HepG2 (cell line): ENCODE measurements around the gene KANSL1L. TPM values are rescaled to one million over a fixed set of nuclear protein-coding genes. Genes with fewer than 3 reads are reported as not detected.

Experiments
- AHDC1 ChIP-seq: sonication (generic); formaldehyde crosslinking; IDR thresholded peaks from 2 replicates; pipeline ENCODE4 v1.5.1; 2020; ENCODE audit warnings: mild to moderate bottlenecking, missing genetic modification reagents, borderline replicate concordance
- GLI4 ChIP-seq: sonication (generic); formaldehyde crosslinking; IDR thresholded peaks from 2 replicates; pipeline ENCODE4 v1.5.1; 2020; ENCODE audit warnings: missing genetic modification reagents, mild to moderate bottlenecking, moderate library complexity, borderline replicate concordance
- MYPOP ChIP-seq: sonication (generic); formaldehyde crosslinking; IDR thresholded peaks from 2 replicates; pipeline ENCODE4 v1.8.1; 2023; ENCODE audit warnings: mild to moderate bottlenecking, moderate library complexity, missing genetic modification reagents
- RNF2 ChIP-seq: fragments of 450-650 bp; conservative IDR thresholded peaks from 2 replicates; pipeline ENCODE4 v1.6.1; 2016; ENCODE audit warnings: low read depth
- U2AF2 ChIP-seq: fragments of 200-400 bp; formaldehyde crosslinking; IDR thresholded peaks from 2 replicates; pipeline ENCODE4 v1.6.1; 2017; ENCODE audit warnings: low read depth, mild to moderate bottlenecking, low read length
- ZBTB7A ChIP-seq: sonication (generic); formaldehyde crosslinking; IDR thresholded peaks from 2 replicates; pipeline ENCODE4 v1.8.0; 2022; ENCODE audit warnings: mild to moderate bottlenecking, missing genetic modification reagents
- ZNF121 ChIP-seq: sonication (generic); formaldehyde crosslinking; IDR thresholded peaks from 2 replicates; pipeline ENCODE4 v1.5.0; 2020; ENCODE audit warnings: mild to moderate bottlenecking, missing genetic modification reagents
- ZNF644 ChIP-seq: IDR thresholded peaks from 2 replicates; pipeline ENCODE4 v1.6.1; 2016; ENCODE audit warnings: low read depth
- ZNF839 ChIP-seq: sonication (generic); formaldehyde crosslinking; IDR thresholded peaks from 2 replicates; pipeline ENCODE4 v1.4.0; 2020; ENCODE audit warnings: missing genetic modification reagents, mild to moderate bottlenecking, borderline replicate concordance
- polyA plus RNA-seq, 8 experiments: library from polyadenylated mRNA; depleted of rRNA in 3 of 8; stranded (reverse) in 7 of 8; unstranded in 1 of 8; fragments of >200 nt; fragmentation: Illumina TruSeq in 4 of 8; extraction: Trizol in 4 of 8; gene quantifications; 2 replicates each; pipeline versions ENCODE4 v1.2.1 to v1.2.3, GENCODE V29; 2011 to 2016; ENCODE audit warnings: low read depth in 4 of 8, missing spikeins in 1 of 8, mixed read lengths in 1 of 8; ENCODE audit not compliant: insufficient read depth in 1 of 8
- total RNA-seq, 5 experiments: library from RNA; depleted of rRNA; stranded (reverse); fragments of >200 nt; fragmentation: Illumina TruSeq; extraction: Trizol; gene quantifications; 2 replicates each; pipeline ENCODE4 v1.2.3, GENCODE V29; 2016; ENCODE audit warnings: low read depth in 1 of 5
- TF ChIP-seq, protein P1 (sequence below): sonication (generic); formaldehyde crosslinking; IDR thresholded peaks from 2 replicates; pipeline ENCODE4 v1.5.1; 2020; ENCODE audit warnings: mild to moderate bottlenecking, missing genetic modification reagents
- TF ChIP-seq, protein P2 (sequence below): sonication (generic); formaldehyde crosslinking; conservative IDR thresholded peaks from 2 replicates; pipeline ENCODE4 v1.4.0; 2020; ENCODE audit warnings: missing genetic modification reagents

Gene KANSL1L
- total and polyA plus RNA-seq, 2 of the 13 experiments (the other 11 are each of a cell fraction or from before 2014, with no cell fraction given) = 5.4 to 10.3 TPM

DNA sequence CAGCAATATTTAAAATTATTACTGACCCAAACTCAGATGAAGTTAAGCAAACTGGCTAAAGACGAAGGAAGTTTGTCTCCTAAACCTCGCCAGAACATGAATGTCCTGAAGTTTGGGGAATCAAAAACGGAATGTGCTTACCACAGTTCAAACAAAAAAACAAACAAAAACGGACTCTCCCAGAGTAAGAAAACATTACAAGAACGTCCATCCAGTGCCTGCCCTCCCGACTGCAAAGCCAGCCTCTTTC lies 1.1 kb downstream of the KANSL1L start (continued):
- no peak for TF ChIP-seq ZNF644 (CRISPR knock-in tag)
- peak; percentile 77; the same call in 1 of the 2 replicates for TF ChIP-seq AHDC1
- TF ChIP-seq, protein P1, sequence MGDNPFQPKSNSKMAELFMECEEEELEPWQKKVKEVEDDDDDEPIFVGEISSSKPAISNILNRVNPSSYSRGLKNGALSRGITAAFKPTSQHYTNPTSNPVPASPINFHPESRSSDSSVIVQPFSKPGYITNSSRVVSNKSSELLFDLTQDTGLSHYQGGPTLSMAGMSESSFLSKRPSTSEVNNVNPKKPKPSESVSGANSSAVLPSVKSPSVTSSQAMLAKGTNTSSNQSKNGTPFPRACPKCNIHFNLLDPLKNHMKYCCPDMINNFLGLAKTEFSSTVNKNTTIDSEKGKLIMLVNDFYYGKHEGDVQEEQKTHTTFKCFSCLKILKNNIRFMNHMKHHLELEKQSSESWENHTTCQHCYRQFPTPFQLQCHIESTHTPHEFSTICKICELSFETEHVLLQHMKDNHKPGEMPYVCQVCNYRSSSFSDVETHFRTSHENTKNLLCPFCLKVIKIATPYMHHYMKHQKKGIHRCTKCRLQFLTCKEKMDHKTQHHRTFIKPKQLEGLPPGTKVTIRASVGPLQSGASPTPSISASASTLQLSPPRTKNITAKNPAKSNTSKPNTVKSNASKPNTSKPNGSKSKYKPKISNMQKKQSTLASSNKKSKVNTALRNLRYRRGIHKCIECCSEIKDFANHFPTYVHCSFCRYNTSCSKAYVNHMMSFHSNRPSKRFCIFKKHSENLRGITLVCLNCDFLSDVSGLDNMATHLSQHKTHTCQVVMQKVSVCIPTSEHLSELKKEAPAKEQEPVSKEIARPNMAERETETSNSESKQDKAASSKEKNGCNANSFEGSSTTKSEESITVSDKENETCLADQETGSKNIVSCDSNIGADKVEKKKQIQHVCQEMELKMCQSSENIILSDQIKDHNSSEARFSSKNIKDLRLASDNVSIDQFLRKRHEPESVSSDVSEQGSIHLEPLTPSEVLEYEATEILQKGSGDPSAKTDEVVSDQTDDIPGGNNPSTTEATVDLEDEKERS (CRISPR knock-in tag) = no peak
- 0 out of 2 replicates have a peak, but pooled peaks have one; percentile 14 for TF ChIP-seq ZNF121 (CRISPR knock-in tag)
- no peak for TF ChIP-seq RNF2
- TF ChIP-seq GLI4 (CRISPR knock-in tag) = peak; percentile 25; the same call in 1 of the 2 replicates
- no peak for TF ChIP-seq ZNF839 (CRISPR knock-in tag)
- no peak for TF ChIP-seq ZBTB7A (CRISPR knock-in tag)
- TF ChIP-seq MYPOP = no peak
- TF ChIP-seq, protein P2, sequence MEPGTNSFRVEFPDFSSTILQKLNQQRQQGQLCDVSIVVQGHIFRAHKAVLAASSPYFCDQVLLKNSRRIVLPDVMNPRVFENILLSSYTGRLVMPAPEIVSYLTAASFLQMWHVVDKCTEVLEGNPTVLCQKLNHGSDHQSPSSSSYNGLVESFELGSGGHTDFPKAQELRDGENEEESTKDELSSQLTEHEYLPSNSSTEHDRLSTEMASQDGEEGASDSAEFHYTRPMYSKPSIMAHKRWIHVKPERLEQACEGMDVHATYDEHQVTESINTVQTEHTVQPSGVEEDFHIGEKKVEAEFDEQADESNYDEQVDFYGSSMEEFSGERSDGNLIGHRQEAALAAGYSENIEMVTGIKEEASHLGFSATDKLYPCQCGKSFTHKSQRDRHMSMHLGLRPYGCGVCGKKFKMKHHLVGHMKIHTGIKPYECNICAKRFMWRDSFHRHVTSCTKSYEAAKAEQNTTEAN (CRISPR knock-in tag) = 0 out of 2 replicates have a peak, but pooled peaks have one; percentile 14
- TF ChIP-seq U2AF2 = no peak
